HCT116 (cell line): Measurements from ENCODE around the gene MALRD1. TPM values are rescaled to one million over a fixed set of nuclear protein-coding genes. Genes with fewer than 3 reads are reported as not detected.

Experiments
- ATAC-seq: fragments of 200-7000 bp; cut with Tn5 transposase; 2 replicates; pipeline ENCODE4 v1.9.1; 2020; ENCODE audit warnings: mild to moderate bottlenecking, moderate library complexity
- BruUV-seq: library from RNA; stranded (reverse); fragments of 400-500 nt; replicated peaks from 2 replicates; lab custom pipeline; 2021; lab: Mats Ljungman, UMichigan
- CTCF ChIA-PET: fragments of 300-600 bp; sonication (Branson Sonifier 250); formaldehyde crosslinking; loops from one replicate; lab custom pipeline; 2021; ENCODE audit warnings: antibody characterized with exemption; lab: Charles Lee
- POLR2A ChIA-PET: fragments of 300-600, 350-600 bp; sonication (Branson Sonifier 250); formaldehyde crosslinking; loops from one replicate; lab custom pipeline; 2021; ENCODE audit warnings: antibody characterized with exemption; lab: Charles Lee
- RAD21 ChIA-PET, 2 experiments: fragments of 300-600 bp; sonication (Branson Sonifier 250); formaldehyde crosslinking; loops; one replicate each; lab custom pipeline; 2023; ENCODE audit warnings: low total read pairs in 2 of 2; ENCODE audit not compliant: uncharacterized antibody in 2 of 2, unreplicated experiment in 2 of 2, low non-redundant PET in 1 of 2; lab: Charles Lee
- DNase-seq: peaks from one replicate; pipeline ENCODE4 v3.0.0-alpha.2; 2010; ENCODE audit warnings: low read depth, low spot score
- H2AFZ ChIP-seq: fragments of 200-600 bp; shearing (Covaris generic), sonication (generic); 2 replicates; pipeline ENCODE4 v1.6.1; 2017; ENCODE audit warnings: low read depth, mixed run types, mixed read lengths, antibody characterized with exemption, low read length; ENCODE audit not compliant: poor library complexity, severe bottlenecking
- H3K27ac ChIP-seq: 2 replicates; pipeline ENCODE4 v1.5.1; 2012; ENCODE audit warnings: low read depth, low read length
- H3K27me3 ChIP-seq: fragments of 200-600 bp; sonication (generic); 2 replicates; pipeline ENCODE4 v1.6.1; 2016; ENCODE audit warnings: mixed run types, low read length, mixed read lengths; ENCODE audit not compliant: insufficient read depth
- H3K36me3 ChIP-seq, 2 experiments: fragments of 200-500 bp in 1 of 2; fragments of 200-600 bp in 1 of 2; sonication (Bioruptor generic) in 1 of 2; sonication (generic) in 1 of 2; 2 replicates each; pipeline versions ENCODE4 v1.5.1 to v1.6.1; 2014 to 2016; ENCODE audit warnings: low read length in 2 of 2, inconsistent platforms in 1 of 2, mixed read lengths in 1 of 2, mixed run types in 1 of 2; ENCODE audit not compliant: insufficient read depth in 2 of 2, control insufficient read depth in 1 of 2
- H3K4me1 ChIP-seq, 2 experiments: fragments of 200-600 bp in 1 of 2; sonication (generic) in 1 of 2; 2 replicates each; pipeline versions ENCODE4 v1.5.1 to v1.6.1; 2012 to 2017; ENCODE audit warnings: low read length in 2 of 2, inconsistent platforms in 1 of 2, mild to moderate bottlenecking in 1 of 2, mixed read lengths in 1 of 2, mixed run types in 1 of 2, moderate library complexity in 1 of 2; ENCODE audit not compliant: insufficient read depth in 2 of 2, control insufficient read depth in 1 of 2
- H3K4me2 ChIP-seq: fragments of 200-600 bp; sonication (generic); 2 replicates; pipeline ENCODE4 v1.6.1; 2017; ENCODE audit warnings: mixed run types, low read length, mixed read lengths
- H3K4me3 ChIP-seq, 2 experiments: fragments of 200-600 bp in 1 of 2; sonication (generic) in 1 of 2; replicated peaks in 1 of 2; 2 replicates each; pipeline ENCODE4 v1.5.1; 2011 to 2016; ENCODE audit warnings: low read length in 2 of 2, control low read depth in 1 of 2, low read depth in 1 of 2, mild to moderate bottlenecking in 1 of 2, mixed read lengths in 1 of 2, mixed run types in 1 of 2
- H3K79me2 ChIP-seq: fragments of 200-600 bp; sonication (generic); 2 replicates; pipeline ENCODE4 v1.6.1; 2017; ENCODE audit warnings: mild to moderate bottlenecking, mixed run types, low read length, moderate library complexity, mixed read lengths; ENCODE audit not compliant: insufficient read depth
- H3K9ac ChIP-seq: fragments of 200-600 bp; sonication (generic); 2 replicates; pipeline ENCODE4 v1.6.1; 2016; ENCODE audit warnings: low read length, mixed read lengths
- H3K9me2 ChIP-seq: fragments of 200-600 bp; sonication (generic), shearing (Covaris generic); 2 replicates; pipeline ENCODE4 v1.6.1; 2017; ENCODE audit warnings: mixed run types, mild to moderate bottlenecking, moderate library complexity; ENCODE audit not compliant: insufficient read depth
- H3K9me3 ChIP-seq, 2 experiments: fragments of 200-500 bp in 1 of 2; fragments of 200-600 bp in 1 of 2; sonication (Bioruptor generic) in 1 of 2; sonication (generic) in 1 of 2; 2 replicates each; pipeline ENCODE4 v1.6.1; 2014 to 2017; ENCODE audit warnings: low read length in 2 of 2, mixed read lengths in 2 of 2, inconsistent platforms in 1 of 2, low read depth in 1 of 2, mild to moderate bottlenecking in 1 of 2, mixed run types in 1 of 2, moderate library complexity in 1 of 2; ENCODE audit not compliant: control insufficient read depth in 1 of 2, insufficient read depth in 1 of 2
- H4K20me1 ChIP-seq: fragments of 200-600 bp; sonication (generic), shearing (Covaris generic); 2 replicates; pipeline ENCODE4 v1.6.1; 2017; ENCODE audit warnings: mixed run types, mild to moderate bottlenecking, moderate library complexity; ENCODE audit not compliant: insufficient read depth
- CBX3 ChIP-seq: IDR thresholded peaks from 2 replicates; pipeline ENCODE4 v1.6.1; 2012; ENCODE audit warnings: low read depth
- CEBPB ChIP-seq: IDR thresholded peaks from 2 replicates; pipeline ENCODE4 v1.6.1; 2012; ENCODE audit warnings: low read depth
- CTCF ChIP-seq, 3 experiments: fragments of 200-600 bp in 1 of 3; sonication (generic) in 1 of 3; IDR thresholded peaks in 2 of 3; conservative IDR thresholded peaks in 1 of 3; 2 replicates each; pipeline ENCODE4 v1.5.1; 2012 to 2017; ENCODE audit warnings: low read depth in 2 of 3, low read length in 2 of 3, antibody characterized with exemption in 1 of 3, borderline replicate concordance in 1 of 3, control low read depth in 1 of 3, mild to moderate bottlenecking in 1 of 3, mixed read lengths in 1 of 3, mixed run types in 1 of 3, moderate library complexity in 1 of 3; ENCODE audit not compliant: insufficient read depth in 1 of 3
- EGR1 ChIP-seq: IDR thresholded peaks from 2 replicates; pipeline ENCODE4 v1.6.1; 2012; ENCODE audit warnings: low read depth
- ELF1 ChIP-seq: IDR thresholded peaks from 2 replicates; pipeline ENCODE4 v1.6.1; 2012; ENCODE audit warnings: low read depth, borderline replicate concordance
- EZH2phosphoT487 ChIP-seq: fragments of 200-600 bp; IDR thresholded peaks from 2 replicates; pipeline ENCODE4 v1.6.1; 2018; ENCODE audit warnings: antibody characterized with exemption, borderline replicate concordance
- FOSL1 ChIP-seq: IDR thresholded peaks from 2 replicates; pipeline ENCODE4 v1.6.1; 2012; ENCODE audit warnings: low read depth
- JUND ChIP-seq: IDR thresholded peaks from 2 replicates; pipeline ENCODE4 v1.6.1; 2012
- POLR2A ChIP-seq: IDR thresholded peaks from 2 replicates; pipeline ENCODE4 v1.7.0; 2011; ENCODE audit warnings: borderline replicate concordance; ENCODE audit not compliant: insufficient read depth, insufficient read length; ENCODE audit errors: extremely low read depth
- RAD21 ChIP-seq: IDR thresholded peaks from 2 replicates; pipeline ENCODE4 v1.6.1; 2012; ENCODE audit warnings: low read depth, mild to moderate bottlenecking
- SIN3A ChIP-seq: IDR thresholded peaks from 2 replicates; pipeline ENCODE4 v1.6.1; 2012; ENCODE audit warnings: low read depth
- SP1 ChIP-seq: IDR thresholded peaks from 2 replicates; pipeline ENCODE4 v1.6.1; 2012; ENCODE audit warnings: low read depth
- SRF ChIP-seq: IDR thresholded peaks from 2 replicates; pipeline ENCODE4 v1.6.1; 2012; ENCODE audit warnings: low read depth
- TCF7L2 ChIP-seq: IDR thresholded peaks from 2 replicates; pipeline ENCODE4 v1.7.0; 2011; ENCODE audit warnings: borderline replicate concordance, inconsistent platforms; ENCODE audit not compliant: insufficient read depth, insufficient read length; ENCODE audit errors: extremely low read depth
- YY1 ChIP-seq: IDR thresholded peaks from 2 replicates; pipeline ENCODE4 v1.6.1; 2011; ENCODE audit warnings: low read length, low read depth, moderate library complexity, mild to moderate bottlenecking; ENCODE audit not compliant: insufficient replicate concordance; ENCODE audit errors: extremely low read depth
- intact Hi-C: fragments of 100-400 bp; cut with micrococcal nuclease; formaldehyde crosslinking; loops from 2 replicates; pipeline ENCODE4 v1.10.0; 2022
- total RNA-seq: library from RNA; stranded (reverse); gene quantifications from one replicate; pipeline ENCODE4 v1.2.1, GENCODE V29; 2021; ENCODE audit not compliant: unreplicated experiment
- TF ChIP-seq, protein P1 (sequence below): IDR thresholded peaks from 2 replicates; pipeline ENCODE4 v1.6.1; 2012
- TF ChIP-seq, protein P2 (sequence below): IDR thresholded peaks from 2 replicates; pipeline ENCODE4 v1.6.1; 2012

The MALRD1 gene
- total RNA-seq, 1 experiment from 2014 or later: not detected

DNA sequence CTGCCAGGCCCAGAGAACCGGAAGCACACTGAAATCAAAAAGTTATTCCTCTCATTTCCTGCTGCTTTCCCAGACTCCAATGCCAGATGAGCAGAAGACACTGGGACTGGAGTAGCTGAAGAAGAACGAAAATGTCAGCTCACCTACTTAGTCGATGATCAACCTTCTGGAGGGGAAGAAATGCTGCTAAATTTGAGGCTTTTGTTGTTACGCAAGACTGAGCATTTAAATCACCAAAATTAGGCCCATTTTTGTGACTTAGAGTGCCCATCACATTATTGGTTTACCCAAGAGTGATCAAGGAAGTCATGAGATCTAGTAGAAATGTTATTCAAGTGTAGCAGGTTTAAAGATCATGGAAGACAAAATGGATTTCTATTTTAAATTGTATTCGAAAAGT is 585.6 kb downstream of the MALRD1 start:
- H3K9ac ChIP-seq: no peak overlapping the region
- ChIA-PET CTCF (no interaction called here), POLR2A (no interaction called here), RAD21 (no interaction called here)
- H3K79me2 ChIP-seq: no peaks in the 10 kb centered on the region
- no peaks in the 10 kb centered on the region for H3K4me1 ChIP-seq
- ATAC-seq: no peak
- TF ChIP-seq, protein P1, sequence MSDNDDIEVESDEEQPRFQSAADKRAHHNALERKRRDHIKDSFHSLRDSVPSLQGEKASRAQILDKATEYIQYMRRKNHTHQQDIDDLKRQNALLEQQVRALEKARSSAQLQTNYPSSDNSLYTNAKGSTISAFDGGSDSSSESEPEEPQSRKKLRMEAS: no peak
- no peak for TF ChIP-seq JUND
- no peak for TF ChIP-seq SP1
- TF ChIP-seq CBX3: no peak
- TF ChIP-seq, protein P2, sequence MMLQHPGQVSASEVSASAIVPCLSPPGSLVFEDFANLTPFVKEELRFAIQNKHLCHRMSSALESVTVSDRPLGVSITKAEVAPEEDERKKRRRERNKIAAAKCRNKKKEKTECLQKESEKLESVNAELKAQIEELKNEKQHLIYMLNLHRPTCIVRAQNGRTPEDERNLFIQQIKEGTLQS: no peak
- TF ChIP-seq YY1: no peak
- no peak for TF ChIP-seq POLR2A
- no peak for TF ChIP-seq EGR1
- no peak for TF ChIP-seq FOSL1
- TF ChIP-seq RAD21: no peak
- TF ChIP-seq SRF: no peak
- no peak for TF ChIP-seq SIN3A
- no peak for TF ChIP-seq ELF1
- TF ChIP-seq CTCF (IDR thresholded peaks at IDR 0.05 in 2 of 3, conservative IDR thresholded peaks at IDR 0.05 in 1 of 3; ENCODE audit: borderline replicate concordance in 1 of 3, insufficient read depth in 1 of 3, low read depth in 2 of 3, low read length in 2 of 3): no peak
- no peak for TF ChIP-seq TCF7L2
- TF ChIP-seq CEBPB: no peak
- no peak for TF ChIP-seq EZH2phosphoT487
- no peak overlapping the region for H3K4me2 ChIP-seq
- DNase-seq: no peak
- no peak overlapping the region for H2AFZ ChIP-seq
- no peaks in the 10 kb centered on the region for H3K9me2 ChIP-seq
- no TSS peak for BruUV-seq
- no peak overlapping the region for H3K4me3 ChIP-seq
- no peaks in the 10 kb centered on the region for H3K27me3 ChIP-seq
- H4K20me1 ChIP-seq: no peaks in the 10 kb centered on the region
- H3K9me3 ChIP-seq: peaks cover 8 to 26% of the 10 kb centered on the region in 2 experiments; a peak in 3 of 4 replicates
- intact Hi-C loops: no loop called here
- H3K36me3 ChIP-seq: no peaks in the 10 kb centered on the region
- no peak overlapping the region for H3K27ac ChIP-seq
